Superior temporal gyrus (tissue), 1 donor: ENCODE data around the gene SPATA20.

ENCODE experiments used
- DNase-seq: peaks from one replicate; pipeline ENCODE4 v3.0.0-alpha.2; 2016; ENCODE audit errors: extremely low spot score

The SPATA20 gene

DNA sequence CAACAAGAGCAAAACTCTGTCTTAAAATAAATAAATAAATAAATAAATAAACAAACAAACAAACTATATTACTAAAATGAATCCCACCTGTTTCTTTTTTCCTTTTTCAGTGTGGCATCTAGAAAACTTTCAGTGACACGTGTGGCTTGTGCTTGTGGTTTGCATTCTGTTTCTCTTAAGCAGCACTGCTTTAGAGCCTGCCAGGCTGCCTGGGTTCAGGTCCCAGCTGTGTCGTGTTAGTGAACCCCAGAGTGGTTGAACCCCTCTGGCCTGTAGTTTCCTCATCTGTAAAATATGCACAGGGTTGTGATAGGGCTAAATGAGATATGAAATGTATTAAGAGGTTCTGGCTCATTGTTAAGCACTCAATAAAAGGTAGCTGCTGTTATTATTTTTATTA, 26.5 kb upstream of the SPATA20 start:
- DNase-seq = no peak

DNA sequence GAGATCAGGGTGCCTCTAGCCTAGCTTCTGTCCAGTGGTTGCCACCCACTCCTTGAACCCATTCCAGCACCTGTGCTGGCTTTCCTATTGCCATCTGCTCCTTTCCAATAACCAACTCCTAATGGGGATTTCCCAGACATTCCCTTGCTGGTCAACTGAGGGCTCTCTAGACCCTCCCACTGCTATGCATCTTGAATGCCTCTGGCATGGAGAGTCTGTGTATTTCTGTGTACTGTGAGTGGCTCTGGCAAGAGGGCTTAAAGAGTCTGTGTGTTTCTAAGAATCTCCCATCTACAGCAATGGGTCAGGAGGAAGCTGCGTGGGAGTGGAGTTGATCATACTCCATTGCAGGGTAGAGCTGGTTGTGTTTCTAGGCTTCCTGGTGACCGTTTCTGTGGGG, 25.5 kb upstream of the SPATA20 start:
- no peak for DNase-seq

DNA sequence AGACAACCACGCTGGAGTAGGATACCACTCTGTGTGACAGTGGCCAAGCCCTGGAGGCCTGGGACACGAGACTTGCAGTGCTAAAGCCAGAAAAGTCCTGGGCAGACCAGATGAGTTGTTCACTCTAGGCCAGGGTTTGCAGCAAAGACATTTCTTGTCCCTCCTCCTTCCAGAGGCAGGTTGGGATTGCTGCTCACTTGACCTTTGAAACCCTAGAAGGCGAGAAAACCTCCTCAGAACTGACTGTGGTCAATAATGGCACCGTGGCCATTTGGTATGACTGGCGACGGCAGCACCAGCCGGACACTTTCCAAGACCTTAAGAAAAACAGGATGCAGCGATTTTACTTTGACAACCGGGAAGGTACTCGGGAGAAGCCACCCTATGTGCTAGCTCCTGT, 24.2 kb upstream of the SPATA20 start:
- DNase-seq = no peak

DNA sequence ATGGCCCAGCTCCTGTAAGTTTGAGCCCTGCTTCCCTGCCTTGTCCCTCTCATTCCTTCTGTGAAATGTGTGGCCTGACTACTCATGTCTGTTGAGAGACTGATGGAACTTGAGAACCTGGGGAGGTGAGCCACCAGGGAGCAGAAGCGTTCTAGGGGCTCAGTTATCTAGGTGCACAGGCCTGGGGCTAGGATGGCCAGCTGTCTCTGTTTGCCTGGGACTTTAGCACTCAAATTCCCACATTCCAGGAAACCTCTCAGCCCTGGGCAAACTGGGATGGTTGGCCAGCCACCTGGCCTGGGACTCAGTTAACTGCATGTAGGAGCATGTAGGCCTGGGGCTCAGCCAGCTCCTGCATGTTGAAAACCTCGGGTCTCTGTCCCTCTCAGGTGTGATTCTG, 23.8 kb upstream of the SPATA20 start:
- no peak for DNase-seq

DNA sequence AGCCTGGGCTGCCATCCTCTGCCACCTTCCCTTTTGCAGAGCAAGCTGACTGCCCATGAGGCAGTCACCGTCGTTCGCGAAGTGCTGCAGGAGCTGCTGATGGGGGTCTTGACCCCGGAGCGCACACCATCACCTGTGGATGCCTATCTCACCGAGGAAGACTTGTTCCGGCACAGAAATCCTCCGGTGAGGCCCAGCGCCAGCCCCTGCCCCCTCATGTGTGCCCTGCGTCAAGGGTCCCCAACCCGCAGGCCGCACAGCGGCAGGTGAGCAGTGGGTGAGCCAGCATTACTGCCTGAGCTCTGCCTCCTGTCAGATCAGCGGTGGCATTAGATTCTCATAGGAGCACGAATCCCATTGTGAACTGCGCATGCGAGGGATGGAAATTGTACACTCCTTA, 22.1 kb upstream of the SPATA20 start:
- DNase-seq = no peak

DNA sequence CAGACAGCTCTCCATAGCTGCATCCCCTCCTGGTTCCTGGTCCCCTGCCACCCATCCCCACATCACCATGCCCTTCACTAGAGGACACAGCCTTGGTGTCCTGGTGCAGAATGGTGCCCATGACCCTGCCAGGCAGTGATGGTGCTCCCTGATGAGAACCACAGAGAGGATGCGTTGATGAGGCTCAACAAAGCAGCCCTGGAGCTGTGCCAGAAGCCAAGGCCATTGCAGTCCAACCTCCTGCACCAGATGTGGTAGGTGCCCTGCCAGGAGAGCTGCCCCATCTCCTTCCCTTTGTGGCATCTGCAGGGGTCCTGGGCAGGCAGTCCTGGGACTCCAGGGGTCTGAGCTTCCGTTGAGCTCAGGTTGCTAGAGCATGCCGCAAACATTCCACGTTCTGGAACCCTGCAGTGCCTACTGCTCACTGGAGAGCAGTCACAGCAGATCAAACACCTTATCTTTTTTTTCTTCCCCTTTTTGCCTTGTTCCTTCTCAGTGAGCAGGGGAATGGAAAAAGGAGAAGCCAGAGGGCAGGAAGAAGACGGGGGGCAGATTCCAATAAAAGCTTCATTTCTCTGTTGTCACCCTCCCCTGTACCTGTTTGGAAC, 19.7 kb upstream of the SPATA20 start:
- no peak for DNase-seq

DNA sequence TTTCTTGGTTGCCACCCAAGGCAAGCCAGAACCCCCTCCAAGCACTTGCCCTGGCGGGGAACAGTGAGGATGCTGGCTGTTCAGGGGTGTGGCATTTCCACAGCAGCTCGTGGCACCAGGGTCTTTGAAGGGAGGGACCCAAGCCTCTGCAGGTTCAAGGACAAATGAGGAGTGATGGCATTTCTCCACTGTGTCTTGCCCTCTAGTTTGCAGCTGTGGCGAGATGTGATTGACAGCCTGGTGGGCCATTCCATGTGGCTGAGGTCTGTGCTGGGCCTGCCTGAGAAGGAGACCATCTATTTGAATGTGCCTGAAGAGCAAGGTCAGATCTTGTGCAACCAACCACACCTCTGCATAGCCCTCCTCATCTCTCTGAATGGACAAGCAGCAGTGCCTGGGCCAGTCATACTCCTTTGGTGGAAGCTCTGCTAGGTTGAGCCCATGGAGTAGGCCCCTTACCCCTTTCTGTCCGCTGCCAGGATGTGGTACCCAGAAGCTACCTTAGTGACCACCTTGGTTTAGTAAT, 19.0 kb upstream of the SPATA20 start:
- no peak for DNase-seq

DNA sequence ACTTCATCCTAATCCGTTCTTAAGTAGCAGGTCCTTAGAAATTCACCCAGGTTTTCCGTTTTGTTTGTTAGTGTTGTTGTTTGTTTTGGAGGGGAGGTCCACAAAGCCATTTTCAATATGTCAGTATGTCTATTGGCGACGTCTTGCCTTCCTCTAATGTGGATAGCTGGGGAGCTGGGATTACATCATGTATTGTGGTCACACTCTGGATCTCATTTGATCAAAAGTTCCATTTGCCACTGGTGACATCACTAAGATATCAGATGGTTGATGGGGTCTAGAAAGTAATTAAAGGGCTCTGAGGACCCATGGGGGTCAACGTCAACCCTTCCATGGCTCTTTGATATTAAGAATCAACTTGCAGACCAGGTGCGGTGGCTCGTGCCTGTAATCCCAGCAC, 17.1 kb upstream of the SPATA20 start:
- no peak for DNase-seq

DNA sequence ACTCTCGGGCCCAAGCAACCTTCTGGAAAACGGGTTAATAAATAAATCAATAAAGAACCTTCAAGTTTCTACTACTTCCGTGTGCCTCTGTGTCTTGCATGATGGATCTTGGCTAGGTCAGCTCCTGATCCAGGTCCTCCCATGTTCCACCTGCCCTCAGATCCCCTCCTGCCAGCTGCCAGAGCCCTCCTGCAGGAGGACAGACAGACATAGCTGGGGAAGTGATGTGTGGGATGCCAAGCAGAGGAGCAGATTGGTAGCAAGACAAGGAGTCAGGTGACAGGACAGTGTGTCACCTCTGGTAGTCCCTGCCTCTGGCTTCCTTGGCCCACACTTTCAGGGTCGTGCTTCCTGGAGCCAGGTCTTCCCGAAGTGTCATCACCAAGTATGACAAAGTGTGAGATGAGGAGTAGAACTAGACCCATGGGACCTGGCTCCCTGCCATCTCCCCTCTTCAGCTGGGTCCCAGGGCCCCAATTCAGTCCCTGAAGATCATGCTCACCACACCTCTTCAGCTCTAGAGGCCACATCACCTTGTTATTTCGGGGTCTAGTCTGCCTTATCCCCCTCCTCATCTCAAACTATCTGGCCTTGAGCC, 15.4 kb upstream of the SPATA20 start:
- no peak for DNase-seq

DNA sequence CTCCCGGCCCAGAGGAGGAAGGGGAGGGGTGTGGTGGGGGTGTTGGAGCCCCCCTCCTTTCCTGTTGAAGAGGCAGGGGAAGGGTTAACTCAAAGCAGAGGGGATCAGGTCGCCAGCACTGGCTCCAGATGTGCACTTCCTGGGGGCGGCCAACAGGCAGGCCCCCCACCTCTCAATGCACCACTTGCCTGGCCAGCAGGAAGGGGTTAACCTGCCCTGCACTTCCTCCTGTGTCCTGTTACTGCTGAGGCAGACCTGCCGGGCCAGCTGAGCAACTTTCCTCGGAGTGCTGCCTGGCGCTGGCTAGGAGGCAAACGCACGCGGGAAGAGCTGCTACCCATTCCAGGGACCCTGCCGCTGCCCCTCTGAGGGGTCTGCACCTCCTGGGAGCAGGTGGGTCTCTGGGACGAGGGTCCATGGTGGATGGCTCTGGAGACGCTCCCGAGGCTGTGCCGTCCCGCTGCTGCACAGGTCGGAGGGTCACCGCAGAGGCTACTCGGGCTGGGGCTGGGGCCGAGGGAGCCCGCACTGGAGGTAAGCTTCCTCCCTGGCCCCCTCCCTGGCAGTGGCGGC, 14.4 kb upstream of the SPATA20 start, which contains the start of gene EPN3:
TSS of gene EPN3 (plus strand) at position 284 of the 573 bp plus-strand sequence. CDS start 3,822 bp downstream, outside the sequence.
- DNase-seq = no peak

DNA sequence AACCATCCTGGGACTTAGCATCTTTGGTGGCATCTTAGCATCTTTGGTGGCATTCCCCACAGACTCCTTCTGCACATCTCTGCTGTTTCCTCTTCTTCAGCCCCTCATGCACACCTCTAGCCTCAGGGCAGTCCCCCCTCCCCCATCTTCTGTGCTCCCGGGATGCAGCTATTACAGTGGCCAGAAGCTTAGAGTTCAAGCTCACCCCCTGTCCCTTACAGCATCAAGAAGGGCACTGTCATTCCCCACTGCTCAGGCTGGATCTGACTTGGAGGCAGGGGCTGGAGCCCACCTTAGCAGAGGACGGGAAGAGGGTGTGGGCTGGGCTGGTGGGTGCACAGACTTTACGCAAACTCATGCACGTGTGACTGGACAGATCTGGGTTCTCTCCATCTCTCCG, 13.8 kb upstream of the SPATA20 start:
- no peak for DNase-seq

DNA sequence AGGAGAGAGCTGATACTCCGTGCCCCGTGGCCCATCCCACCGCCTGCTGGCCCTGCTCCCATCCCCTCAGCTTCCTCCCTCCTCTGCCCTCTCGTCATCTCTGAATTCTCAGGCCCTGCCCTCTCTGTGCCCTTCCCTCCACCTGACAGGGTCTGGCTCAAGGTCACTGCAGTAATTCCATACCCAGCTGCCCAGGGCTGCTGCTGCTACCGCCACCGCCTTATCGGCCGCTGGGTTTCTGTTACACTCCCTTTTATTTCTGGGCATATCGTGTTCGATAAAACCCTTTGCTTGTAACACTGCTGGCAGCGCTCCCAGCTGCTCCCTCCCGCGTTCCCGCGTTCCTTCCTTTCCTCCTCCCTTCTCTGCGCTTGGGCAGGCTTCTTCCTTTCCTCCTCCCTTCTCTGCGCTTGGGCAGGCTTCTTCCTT, 13.2 kb upstream of the SPATA20 start:
- DNase-seq = peak; percentile 55

DNA sequence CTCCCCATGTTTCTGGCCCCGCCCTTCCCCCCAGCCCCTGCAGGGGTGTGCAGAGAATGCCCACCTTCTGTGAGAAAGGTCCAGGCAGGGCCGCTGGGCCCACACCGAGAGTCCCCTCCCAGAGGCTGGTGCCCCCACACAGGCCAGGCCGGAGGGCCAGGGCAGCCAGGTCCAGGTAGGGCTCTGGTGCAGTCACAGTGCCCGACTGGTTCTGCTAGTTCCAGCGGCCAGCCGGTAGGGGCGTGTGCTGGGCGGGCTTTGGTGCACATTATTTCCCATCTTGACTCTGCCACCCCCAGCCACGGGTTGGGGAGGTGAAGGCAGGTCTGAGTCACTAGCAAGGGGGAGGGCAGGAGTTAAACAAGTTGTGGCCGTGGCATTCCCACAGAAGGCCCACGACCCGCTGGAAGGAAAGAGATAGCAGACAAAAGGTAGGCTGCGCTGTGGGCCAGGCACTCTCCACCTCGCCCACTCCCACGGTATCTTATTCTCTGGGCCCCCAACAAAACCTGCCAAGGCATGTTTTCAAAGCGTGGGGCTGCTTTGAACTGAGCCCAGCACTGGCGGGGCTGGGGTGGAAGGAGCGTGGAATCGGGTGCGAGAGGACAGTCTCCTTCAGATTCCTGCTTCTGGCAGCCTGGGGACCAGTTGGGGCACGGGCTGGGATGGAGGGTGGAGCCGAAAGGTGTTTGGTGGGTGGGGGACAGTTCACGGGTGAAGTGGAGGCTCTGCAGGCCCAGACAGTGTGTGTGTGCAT, 12.6 kb upstream of the SPATA20 start:
- DNase-seq = no peak

DNA sequence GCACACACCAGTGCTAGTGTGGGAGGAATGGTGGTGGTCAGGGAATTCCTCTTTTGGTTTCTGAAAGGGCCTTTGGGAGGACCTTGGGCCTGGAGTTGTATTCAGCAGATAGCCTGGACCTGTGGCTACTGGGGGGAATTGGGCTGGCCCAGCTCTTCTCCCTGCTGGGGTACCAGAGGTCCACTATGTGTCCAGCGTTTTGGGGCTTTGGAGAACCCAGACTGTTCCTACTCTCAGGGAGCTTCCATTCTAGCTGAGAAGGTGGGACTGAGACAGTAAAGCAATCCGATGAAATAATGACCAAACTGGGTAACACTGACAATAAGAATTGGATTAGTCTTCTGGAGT, 12.0 kb upstream of the SPATA20 start:
- no peak for DNase-seq

DNA sequence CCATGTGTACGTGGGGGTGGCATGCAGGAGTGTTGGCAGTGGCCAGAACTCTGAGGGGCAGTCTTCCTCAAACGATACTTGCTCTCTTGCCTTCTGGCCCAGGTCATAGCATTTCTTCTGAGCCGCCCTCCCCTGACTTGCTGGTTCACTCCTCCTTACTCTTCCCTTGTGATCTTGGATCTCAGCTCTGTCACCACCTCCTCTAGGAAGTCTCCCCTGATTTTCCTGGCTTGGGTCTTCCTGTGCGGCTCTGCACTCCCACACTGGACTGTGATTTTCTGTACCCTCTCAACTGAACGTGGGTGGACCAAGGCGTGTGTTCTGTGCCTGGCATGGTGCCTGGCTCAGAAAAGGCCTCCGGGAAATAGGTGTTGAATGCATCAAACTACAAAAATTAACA, 11.6 kb upstream of the SPATA20 start:
- DNase-seq = peak; percentile 27

DNA sequence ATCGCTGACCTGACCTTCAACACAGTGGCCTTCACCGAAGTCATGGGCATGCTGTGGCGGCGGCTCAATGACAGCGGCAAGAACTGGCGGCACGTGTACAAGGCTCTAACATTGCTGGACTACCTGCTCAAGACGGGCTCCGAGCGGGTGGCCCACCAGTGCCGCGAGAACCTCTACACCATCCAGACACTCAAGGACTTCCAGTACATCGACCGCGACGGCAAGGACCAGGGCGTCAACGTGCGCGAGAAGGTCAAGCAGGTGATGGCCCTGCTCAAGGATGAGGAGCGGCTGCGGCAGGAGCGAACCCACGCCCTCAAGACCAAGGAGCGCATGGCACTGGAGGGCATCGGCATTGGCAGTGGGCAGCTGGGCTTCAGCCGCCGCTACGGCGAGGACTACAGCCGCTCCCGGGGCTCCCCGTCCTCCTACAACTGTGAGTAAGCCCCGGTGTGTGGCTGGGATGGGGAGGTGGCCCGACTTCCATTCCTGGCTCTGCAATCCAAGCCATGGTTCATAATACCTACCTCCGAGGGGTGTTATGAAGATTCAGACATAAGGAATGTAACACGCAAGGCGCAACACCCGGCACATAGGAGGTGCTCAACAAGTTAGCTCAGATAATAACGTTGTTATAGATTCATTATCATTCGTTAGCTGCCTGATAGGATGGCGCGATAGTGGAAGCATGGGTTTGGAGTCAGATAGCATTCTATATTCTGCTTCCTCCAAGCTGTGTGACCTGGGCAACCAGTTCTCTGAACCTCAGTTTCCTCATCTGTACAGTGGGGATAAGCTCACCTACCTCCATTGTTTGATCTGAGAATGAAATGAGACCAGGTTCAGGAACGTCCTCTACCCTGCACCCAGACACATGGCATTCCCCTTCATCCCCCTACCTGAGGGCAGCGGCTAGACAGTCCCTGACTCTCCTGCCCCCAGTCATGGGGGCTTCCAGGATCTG, 10.0 kb upstream of the SPATA20 start:
- no peak for DNase-seq

DNA sequence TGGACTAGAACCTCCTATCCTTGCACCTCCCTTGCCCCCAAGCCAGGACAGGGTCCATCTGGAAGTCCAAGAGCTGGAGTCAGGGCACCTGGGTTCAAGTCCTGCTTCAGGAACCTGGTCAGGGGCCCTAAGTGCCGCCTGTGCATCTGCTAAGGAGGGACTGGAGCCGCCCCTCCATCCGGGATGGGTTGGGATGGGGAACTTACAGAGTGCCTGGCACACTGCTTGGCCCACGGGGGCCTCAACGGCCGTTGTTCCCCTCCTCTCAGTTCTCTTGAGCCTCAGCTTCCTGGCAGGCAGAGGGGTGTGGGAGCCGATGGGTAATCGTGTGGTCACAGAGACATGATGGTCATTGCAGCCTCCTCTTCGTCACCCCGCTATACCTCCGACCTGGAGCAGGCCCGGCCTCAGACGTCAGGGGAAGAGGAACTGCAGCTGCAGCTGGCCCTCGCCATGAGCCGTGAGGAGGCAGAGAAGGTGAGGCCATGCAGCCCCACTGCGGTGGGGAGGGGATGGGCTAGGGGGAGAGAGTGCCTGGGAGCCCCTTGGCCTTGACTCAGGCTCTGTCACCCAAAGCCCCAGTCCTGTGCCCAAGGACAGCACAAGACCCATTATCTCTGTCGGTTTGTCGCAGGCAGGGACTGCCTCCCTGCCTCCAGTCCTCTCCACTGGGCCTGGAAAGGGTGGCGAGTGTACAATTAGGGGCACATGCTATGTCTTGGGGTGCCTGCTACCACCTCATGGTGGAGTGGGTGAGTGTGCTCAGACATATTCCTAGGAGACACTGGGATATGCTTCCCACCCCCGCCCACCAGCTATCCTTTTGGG, 9.0 kb upstream of the SPATA20 start:
- no peak for DNase-seq

DNA sequence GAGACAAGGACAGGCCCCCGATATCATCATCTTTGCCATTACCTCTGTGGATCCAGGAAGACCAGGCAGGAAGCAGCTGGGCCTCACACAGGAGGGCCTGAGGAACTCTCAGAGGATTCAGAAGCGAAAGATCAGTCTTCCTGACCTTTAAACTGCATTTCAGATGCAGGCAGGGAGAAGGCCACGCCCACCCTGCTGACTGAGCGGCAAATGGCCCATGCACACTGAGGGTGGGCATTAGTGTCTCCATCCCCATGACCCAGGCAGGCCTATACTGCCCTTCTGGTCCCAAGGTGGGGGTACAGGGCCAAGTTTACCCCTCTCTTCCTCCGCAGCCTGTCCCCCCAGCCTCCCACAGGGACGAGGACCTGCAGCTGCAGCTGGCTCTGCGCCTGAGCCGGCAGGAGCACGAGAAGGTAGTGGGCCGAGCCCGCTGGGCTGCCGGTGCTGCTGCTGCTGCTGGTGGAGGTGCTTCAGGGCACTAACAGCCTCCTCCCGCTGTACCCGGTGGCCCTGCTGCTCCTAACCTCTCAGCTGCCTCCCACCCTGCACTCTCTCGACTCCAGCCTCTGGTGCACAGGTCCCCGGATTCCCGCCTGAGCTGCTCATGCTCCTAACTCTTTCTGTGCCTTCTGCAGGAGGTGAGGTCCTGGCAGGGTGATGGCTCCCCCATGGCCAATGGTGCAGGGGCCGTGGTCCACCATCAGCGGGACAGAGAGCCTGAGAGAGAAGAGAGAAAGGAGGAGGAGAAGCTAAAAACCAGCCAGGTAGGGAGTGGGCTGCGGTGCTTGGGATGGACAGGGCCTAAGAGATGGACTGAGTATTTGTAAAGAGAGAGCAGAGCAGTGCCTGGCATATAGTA, 8.2 kb upstream of the SPATA20 start:
- DNase-seq = no peak

DNA sequence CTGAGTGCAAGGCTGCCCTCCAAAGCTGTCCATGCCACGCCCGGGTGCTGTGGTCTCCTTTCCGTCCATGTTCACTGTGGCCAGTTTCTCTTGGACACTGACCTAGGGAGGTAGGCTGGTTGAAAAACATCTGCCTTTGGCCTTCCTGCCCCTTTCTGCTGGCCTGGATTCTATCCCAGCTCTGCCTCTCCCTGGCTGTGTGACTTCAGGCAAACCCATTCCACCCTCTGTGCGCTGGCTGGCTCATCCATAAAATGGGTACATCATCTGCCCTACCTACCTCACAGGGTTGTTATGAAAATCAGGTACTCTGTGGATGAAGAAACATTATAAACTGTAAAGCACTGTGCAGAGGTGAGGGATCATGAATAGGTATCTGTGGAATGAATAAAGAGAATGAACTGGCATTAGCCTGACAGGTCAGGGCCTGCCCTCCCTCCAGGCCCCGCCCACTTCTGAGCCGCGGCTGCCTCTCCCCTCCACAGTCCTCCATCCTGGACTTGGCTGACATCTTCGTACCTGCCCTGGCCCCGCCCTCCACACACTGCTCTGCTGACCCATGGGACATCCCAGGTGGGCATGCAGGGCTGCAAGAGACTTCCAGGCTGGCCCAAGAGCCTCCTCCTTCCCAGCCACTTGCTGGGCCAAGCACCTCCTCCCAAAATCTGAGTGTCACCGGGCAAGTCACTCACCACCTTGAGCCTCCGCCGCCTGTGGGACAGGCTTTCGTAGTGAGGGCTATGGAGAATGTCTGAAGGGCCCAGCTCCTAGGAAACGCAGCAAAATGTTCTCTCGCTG, 7.0 kb upstream of the SPATA20 start:
- DNase-seq = no peak
